ENCODE results near the gene DLGAP1. TPM values are rescaled to one million over a fixed set of nuclear protein-coding genes. Genes with fewer than 3 reads are reported as not detected.
A peak's percentile ranks its signal among the peaks of the same experiment; 100 is the strongest.

Gene DLGAP1
- total and polyA plus RNA-seq, 2 of the 4 experiments (the other 2 are of a cell fraction), result under 0.01 to 0.09 TPM

DNA sequence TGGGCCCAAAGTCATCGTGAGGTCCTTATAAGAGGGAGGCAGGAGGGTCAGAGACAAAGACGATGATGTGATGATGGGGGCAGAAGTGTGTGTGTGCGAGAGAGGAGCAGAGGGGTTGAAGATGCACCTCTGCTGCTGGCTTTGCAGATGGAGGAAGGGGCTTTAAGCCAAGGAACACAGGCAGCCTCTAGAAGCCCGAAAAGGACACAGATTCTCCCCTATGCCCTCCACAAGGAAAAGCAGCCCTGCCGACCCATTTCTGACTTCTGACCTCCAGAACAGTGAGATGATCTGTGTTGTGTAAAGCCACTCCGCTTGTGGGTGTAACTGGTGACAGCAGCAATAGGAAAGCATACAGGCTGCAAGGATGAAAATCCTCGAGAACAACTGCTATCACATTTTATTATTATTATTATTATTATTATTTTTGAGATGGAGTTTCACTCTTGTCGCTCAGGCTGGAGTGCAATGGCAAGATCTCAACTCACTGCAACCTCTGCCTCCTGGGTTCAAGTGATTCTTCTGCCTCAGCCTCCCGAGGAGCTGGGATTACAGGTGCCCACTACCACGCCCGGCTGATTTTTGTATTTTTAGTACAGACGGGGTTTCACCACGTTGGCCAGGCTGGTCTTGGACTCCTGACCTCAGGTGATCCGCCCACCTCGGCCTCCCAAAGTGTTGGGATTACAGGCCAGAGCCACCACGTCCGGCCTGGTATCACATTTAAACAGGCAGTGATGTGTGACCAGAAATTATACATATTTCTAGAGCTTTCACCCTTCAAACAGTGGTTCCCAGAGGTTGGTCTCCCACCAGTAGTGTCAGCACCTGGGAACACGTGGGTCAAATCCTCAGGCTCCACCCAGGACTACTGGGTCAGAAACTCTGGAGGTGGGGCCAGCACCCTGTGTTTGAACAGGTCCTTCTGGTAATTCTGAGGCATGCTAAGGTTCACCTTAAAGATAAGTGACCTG is 834.7 kb downstream of the DLGAP1 start:
- Histone ChIP-seq H4K91ac (ENCODE audit: insufficient read depth, low read depth, low read length) (peak overlapping the region; percentile 34), H3K9me1 (ENCODE audit: insufficient read depth, low read length) (peaks cover 11% of the 10 kb centered on the region; the same call in 1 of the 2 replicates), H3K9ac (ENCODE audit: low read depth, low read length) (no peak overlapping the region), H3K23ac (ENCODE audit: low read depth, low read length) (no peak overlapping the region), H4K8ac (ENCODE audit: low read depth in 2 of 2, low read length in 2 of 2) (0 out of 4 replicates have a peak overlapping the region, but pooled peaks of 1 of the 2 experiments have one; percentile 3), H4K5ac (ENCODE audit: low read depth, low read length) (no peak overlapping the region), H3K56ac (ENCODE audit: extremely low read depth, insufficient read depth, low read length) (no peak overlapping the region), H2AK5ac (ENCODE audit: low read depth, low read length) (peak overlapping the region; percentile 57), H4K20me1 (ENCODE audit: insufficient read depth, low read length) (no peaks in the 10 kb centered on the region), H3K14ac (replicated peaks; ENCODE audit: low read depth, low read length) (0 out of 2 replicates have a peak overlapping the region, but pooled peaks have one; percentile 26), H2AK9ac (replicated peaks; ENCODE audit: low read depth, low read length, poor library complexity) (no peak overlapping the region), H3K9me3 (ENCODE audit: control insufficient read depth, insufficient read depth, low read length) (peaks cover 3% of the 10 kb centered on the region; the same call in 1 of the 2 replicates), H2BK15ac (ENCODE audit: low read depth, low read length) (peak overlapping the region; percentile 81; the same call in 2 of the 3 replicates), H3K36me3 (ENCODE audit: control insufficient read depth, insufficient read depth, low read length) (no peaks in the 10 kb centered on the region), H3K4ac (ENCODE audit: low read depth, low read length) (peak overlapping the region; percentile 82; the same call in 1 of the 2 replicates), H3K4me2 (ENCODE audit: low read depth, low read length) (no peak overlapping the region), H3K4me1 (ENCODE audit: control insufficient read depth, insufficient read depth, low read length) (peaks cover 22% of the 10 kb centered on the region), H2AFZ (replicated peaks; ENCODE audit: low read length, poor library complexity) (no peak overlapping the region), H3K27me3 (ENCODE audit: control insufficient read depth, insufficient read depth, low read length) (no peaks in the 10 kb centered on the region), H3K27ac (ENCODE audit: insufficient read depth, low read length) (no peak overlapping the region), H3K4me3 (ENCODE audit: insufficient read depth, low read depth, low read length) (no peak overlapping the region), H2BK20ac (ENCODE audit: low read depth, low read length) (peak overlapping the region; percentile 79; the same call in 1 of the 2 replicates), H2BK120ac (ENCODE audit: low read depth, low read length) (peak overlapping the region; percentile 70; the same call in 1 of the 2 replicates), H3K18ac (ENCODE audit: low read depth, low read length) (no peak overlapping the region), H2BK5ac (ENCODE audit: low read depth, low read length, poor library complexity, severe bottlenecking) (no peak overlapping the region), H3K79me1 (ENCODE audit: low read depth in 1 of 2, low read length in 2 of 2) (peaks cover 0 to 11% of the 10 kb centered on the region in 2 experiments; a peak in 2 of 4 replicates)
- WGBS, 2 experiments (ENCODE audit: extremely low coverage in 2 of 2, insufficient read length in 1 of 2), result 100% methylated on average over 3 of the region's 18 CpGs; no CpG with 5 or more reads in 1 of the 2 experiments
- BruUV-seq (replicated peaks), result no TSS peak
- ChIA-PET POLR2A (ENCODE audit: unreplicated experiment) (no interaction called here), CTCF (no interaction called here)
- dilution Hi-C loops (cut with HindIII; ENCODE audit: low sequenced_read_pairs, unreplicated experiment) (no loop called here), in situ Hi-C loops (cut with MboI; ENCODE audit: low sequenced_read_pairs) (loop anchor here (25.0 kb wide), 1 partner anchor 633 kb away; no protein-coding TSS in a partner anchor), intact Hi-C loops (cut with micrococcal nuclease) (no loop called here)
- no peak for DNase-seq
- no peak for ATAC-seq (ENCODE audit: low read depth)
- TF ChIP-seq FOS (IDR thresholded peaks at IDR 0.05; ENCODE audit: low read depth, low read length) (no peak), RFX5 (IDR thresholded peaks at IDR 0.05; ENCODE audit: low read depth, low read length) (no peak), RCOR1 (IDR thresholded peaks at IDR 0.05; ENCODE audit: insufficient replicate concordance, low read length) (no peak), MAFK (IDR thresholded peaks at IDR 0.05; ENCODE audit: low read depth, low read length) (no peak), POLR2A (IDR thresholded peaks at IDR 0.05; ENCODE audit: low read depth, low read length) (no peak), MXI1 (IDR thresholded peaks at IDR 0.05; ENCODE audit: borderline replicate concordance, low read depth, low read length) (no peak), MAZ (IDR thresholded peaks at IDR 0.05; ENCODE audit: borderline replicate concordance, low read depth, low read length) (no peak), CEBPB (IDR thresholded peaks at IDR 0.05; ENCODE audit: low read depth, low read length) (no peak), NFE2L2 (IDR thresholded peaks at IDR 0.05; ENCODE audit: low read depth, low read length) (no peak), BHLHE40 (IDR thresholded peaks at IDR 0.05; ENCODE audit: low read depth, low read length) (no peak)
- TF ChIP-seq, protein P1, sequence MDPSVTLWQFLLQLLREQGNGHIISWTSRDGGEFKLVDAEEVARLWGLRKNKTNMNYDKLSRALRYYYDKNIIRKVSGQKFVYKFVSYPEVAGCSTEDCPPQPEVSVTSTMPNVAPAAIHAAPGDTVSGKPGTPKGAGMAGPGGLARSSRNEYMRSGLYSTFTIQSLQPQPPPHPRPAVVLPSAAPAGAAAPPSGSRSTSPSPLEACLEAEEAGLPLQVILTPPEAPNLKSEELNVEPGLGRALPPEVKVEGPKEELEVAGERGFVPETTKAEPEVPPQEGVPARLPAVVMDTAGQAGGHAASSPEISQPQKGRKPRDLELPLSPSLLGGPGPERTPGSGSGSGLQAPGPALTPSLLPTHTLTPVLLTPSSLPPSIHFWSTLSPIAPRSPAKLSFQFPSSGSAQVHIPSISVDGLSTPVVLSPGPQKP (IDR thresholded peaks at IDR 0.05; ENCODE audit: borderline replicate concordance, low read depth, low read length), result no peak
- TF ChIP-seq, protein P2, sequence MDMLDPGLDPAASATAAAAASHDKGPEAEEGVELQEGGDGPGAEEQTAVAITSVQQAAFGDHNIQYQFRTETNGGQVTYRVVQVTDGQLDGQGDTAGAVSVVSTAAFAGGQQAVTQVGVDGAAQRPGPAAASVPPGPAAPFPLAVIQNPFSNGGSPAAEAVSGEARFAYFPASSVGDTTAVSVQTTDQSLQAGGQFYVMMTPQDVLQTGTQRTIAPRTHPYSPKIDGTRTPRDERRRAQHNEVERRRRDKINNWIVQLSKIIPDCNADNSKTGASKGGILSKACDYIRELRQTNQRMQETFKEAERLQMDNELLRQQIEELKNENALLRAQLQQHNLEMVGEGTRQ (IDR thresholded peaks at IDR 0.05; ENCODE audit: low read depth, low read length), result no peak
- TF ChIP-seq, protein P3, sequence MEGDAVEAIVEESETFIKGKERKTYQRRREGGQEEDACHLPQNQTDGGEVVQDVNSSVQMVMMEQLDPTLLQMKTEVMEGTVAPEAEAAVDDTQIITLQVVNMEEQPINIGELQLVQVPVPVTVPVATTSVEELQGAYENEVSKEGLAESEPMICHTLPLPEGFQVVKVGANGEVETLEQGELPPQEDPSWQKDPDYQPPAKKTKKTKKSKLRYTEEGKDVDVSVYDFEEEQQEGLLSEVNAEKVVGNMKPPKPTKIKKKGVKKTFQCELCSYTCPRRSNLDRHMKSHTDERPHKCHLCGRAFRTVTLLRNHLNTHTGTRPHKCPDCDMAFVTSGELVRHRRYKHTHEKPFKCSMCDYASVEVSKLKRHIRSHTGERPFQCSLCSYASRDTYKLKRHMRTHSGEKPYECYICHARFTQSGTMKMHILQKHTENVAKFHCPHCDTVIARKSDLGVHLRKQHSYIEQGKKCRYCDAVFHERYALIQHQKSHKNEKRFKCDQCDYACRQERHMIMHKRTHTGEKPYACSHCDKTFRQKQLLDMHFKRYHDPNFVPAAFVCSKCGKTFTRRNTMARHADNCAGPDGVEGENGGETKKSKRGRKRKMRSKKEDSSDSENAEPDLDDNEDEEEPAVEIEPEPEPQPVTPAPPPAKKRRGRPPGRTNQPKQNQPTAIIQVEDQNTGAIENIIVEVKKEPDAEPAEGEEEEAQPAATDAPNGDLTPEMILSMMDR (conservative IDR thresholded peaks at IDR 0.05; ENCODE audit: low read depth, low read length), result no peak
